OCI-LY7 (cell line): Measurements from ENCODE around the gene ABCC4. TPM values are rescaled to one million over a fixed set of nuclear protein-coding genes. Genes with fewer than 3 reads are reported as not detected.

Experiments
- BruUV-seq: library from RNA; stranded (reverse); fragments of 400-500 nt; replicated peaks from 2 replicates; lab custom pipeline; 2021; lab: Mats Ljungman, UMichigan
- CTCF ChIA-PET: fragments of 300-600 bp; sonication (Branson Sonifier 250); formaldehyde crosslinking; loops from one replicate; lab custom pipeline; 2022; ENCODE audit warnings: antibody characterized with exemption; ENCODE audit not compliant: unreplicated experiment; lab: Charles Lee
- POLR2A ChIA-PET: fragments of 300-600 bp; sonication (Branson Sonifier 250); formaldehyde crosslinking; loops from one replicate; lab custom pipeline; 2022; ENCODE audit warnings: antibody characterized with exemption; lab: Charles Lee
- DNase-seq: peaks from one replicate; pipeline ENCODE4 v3.0.0-alpha.2; 2015; ENCODE audit warnings: low spot score
- H2AFZ ChIP-seq: fragments of 200-600 bp; sonication (generic), shearing (Covaris generic); 2 replicates; pipeline ENCODE4 v1.6.1; 2014; ENCODE audit warnings: mild to moderate bottlenecking, antibody characterized with exemption, low read length, moderate library complexity
- H3K27ac ChIP-seq: fragments of 200-600 bp; sonication (generic); 2 replicates; pipeline ENCODE4 v1.5.1; 2014; ENCODE audit warnings: mixed run types, low read depth, mild to moderate bottlenecking, moderate library complexity, low read length, inconsistent platforms; ENCODE audit not compliant: poor library complexity, severe bottlenecking
- H3K36me3 ChIP-seq: fragments of 200-600 bp; sonication (generic); 2 replicates; pipeline ENCODE4 v1.6.1; 2014; ENCODE audit warnings: mild to moderate bottlenecking, antibody characterized with exemption, low read length, moderate library complexity, mixed read lengths; ENCODE audit not compliant: insufficient read depth
- H3K4me1 ChIP-seq: fragments of 200-600 bp; sonication (generic); 2 replicates; pipeline ENCODE4 v1.5.1; 2014; ENCODE audit warnings: mild to moderate bottlenecking, low read length; ENCODE audit not compliant: insufficient read depth, poor library complexity, severe bottlenecking
- H3K4me2 ChIP-seq: fragments of 200-600 bp; sonication (generic); 2 replicates; pipeline ENCODE4 v1.6.1; 2014; ENCODE audit warnings: mild to moderate bottlenecking, low read length
- H3K4me3 ChIP-seq: fragments of 200-600 bp; sonication (generic); 2 replicates; pipeline ENCODE4 v1.5.1; 2014; ENCODE audit warnings: mild to moderate bottlenecking, low read depth, low read length; ENCODE audit not compliant: poor library complexity, severe bottlenecking
- H3K79me2 ChIP-seq: fragments of 200-600 bp; sonication (generic); 2 replicates; pipeline ENCODE4 v1.6.1; 2016; ENCODE audit warnings: low read depth, mild to moderate bottlenecking, low read length, moderate library complexity, mixed read lengths; ENCODE audit not compliant: insufficient read depth
- H3K9me2 ChIP-seq: fragments of 200-600 bp; sonication (generic); 2 replicates; pipeline ENCODE4 v1.6.1; 2016; ENCODE audit warnings: mild to moderate bottlenecking, low read length, mixed read lengths; ENCODE audit not compliant: insufficient read depth
- H3K9me3 ChIP-seq: fragments of 200-600 bp; sonication (generic); 2 replicates; pipeline ENCODE4 v1.6.1; 2014; ENCODE audit warnings: mild to moderate bottlenecking, mixed run types, low read length, mixed read lengths
- H4K20me1 ChIP-seq: fragments of 200-600 bp; sonication (generic); 2 replicates; pipeline ENCODE4 v1.6.1; 2014; ENCODE audit warnings: mild to moderate bottlenecking, antibody characterized with exemption, low read length, moderate library complexity, mixed read lengths; ENCODE audit not compliant: insufficient read depth
- EZH2phosphoT487 ChIP-seq: fragments of 200-600 bp; sonication (generic); IDR thresholded peaks from 2 replicates; pipeline ENCODE4 v1.6.1; 2018; ENCODE audit warnings: low read depth, borderline replicate concordance, mild to moderate bottlenecking, mixed run types, antibody characterized with exemption, low read length, moderate library complexity, mixed read lengths
- intact Hi-C: fragments of 100-400 bp; cut with micrococcal nuclease; formaldehyde crosslinking; loops from one replicate; pipeline ENCODE4 v1.10.0; 2022; ENCODE audit not compliant: unreplicated experiment
- total RNA-seq, 2 experiments: library from RNA; depleted of rRNA in 1 of 2; stranded (reverse); fragments of >200 nt in 1 of 2; shearing (Covaris generic) in 1 of 2; gene quantifications; 2 replicates each; pipeline ENCODE4 v1.2.3, GENCODE V29; 2014 to 2022
- TF ChIP-seq, protein P1 (sequence below): fragments of 200-600 bp; sonication (generic); conservative IDR thresholded peaks from 2 replicates; pipeline ENCODE4 v1.5.1; 2014; ENCODE audit warnings: mild to moderate bottlenecking, antibody characterized with exemption, low read length, moderate library complexity, mixed read lengths

Gene ABCC4
- total RNA-seq, 2 experiments from 2014 or later, result 7.3 to 7.8 TPM

DNA sequence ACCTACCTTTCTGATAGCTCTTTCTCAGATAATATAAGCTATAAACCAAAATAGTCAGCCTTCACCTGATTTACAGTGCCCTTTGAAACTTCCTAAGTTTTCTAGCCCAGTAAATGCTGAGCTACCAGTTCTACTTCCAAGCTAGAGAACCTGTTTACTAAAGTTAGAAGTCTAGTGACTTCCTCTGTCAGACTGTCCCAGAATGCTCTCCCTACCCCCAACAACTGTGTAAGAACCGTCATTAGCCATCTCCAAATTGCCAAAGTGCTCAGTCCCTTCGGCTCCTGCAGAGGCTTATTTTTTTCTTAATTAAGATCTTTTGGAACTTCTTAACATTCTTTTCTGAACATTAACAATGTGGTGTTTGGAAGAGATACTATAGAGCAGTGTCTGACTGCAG is 3.2 kb upstream of the ABCC4 start:
- Histone ChIP-seq H3K4me3 (no peak overlapping the region), H4K20me1 (no peaks in the 10 kb centered on the region), H2AFZ (0 out of 2 replicates have a peak overlapping the region, but pooled peaks have one; percentile 19), H3K4me1 (peaks cover 27% of the 10 kb centered on the region), H3K4me2 (peak overlapping the region; percentile 32), H3K9me3 (no peaks in the 10 kb centered on the region), H3K27ac (no peak overlapping the region), H3K9me2 (no peaks in the 10 kb centered on the region), H3K36me3 (no peaks in the 10 kb centered on the region; the same call in 1 of the 2 replicates), H3K79me2 (peaks cover 6% of the 10 kb centered on the region; the same call in 1 of the 2 replicates)
- CTCF ChIA-PET, result no interaction called here
- TF ChIP-seq, protein P1, sequence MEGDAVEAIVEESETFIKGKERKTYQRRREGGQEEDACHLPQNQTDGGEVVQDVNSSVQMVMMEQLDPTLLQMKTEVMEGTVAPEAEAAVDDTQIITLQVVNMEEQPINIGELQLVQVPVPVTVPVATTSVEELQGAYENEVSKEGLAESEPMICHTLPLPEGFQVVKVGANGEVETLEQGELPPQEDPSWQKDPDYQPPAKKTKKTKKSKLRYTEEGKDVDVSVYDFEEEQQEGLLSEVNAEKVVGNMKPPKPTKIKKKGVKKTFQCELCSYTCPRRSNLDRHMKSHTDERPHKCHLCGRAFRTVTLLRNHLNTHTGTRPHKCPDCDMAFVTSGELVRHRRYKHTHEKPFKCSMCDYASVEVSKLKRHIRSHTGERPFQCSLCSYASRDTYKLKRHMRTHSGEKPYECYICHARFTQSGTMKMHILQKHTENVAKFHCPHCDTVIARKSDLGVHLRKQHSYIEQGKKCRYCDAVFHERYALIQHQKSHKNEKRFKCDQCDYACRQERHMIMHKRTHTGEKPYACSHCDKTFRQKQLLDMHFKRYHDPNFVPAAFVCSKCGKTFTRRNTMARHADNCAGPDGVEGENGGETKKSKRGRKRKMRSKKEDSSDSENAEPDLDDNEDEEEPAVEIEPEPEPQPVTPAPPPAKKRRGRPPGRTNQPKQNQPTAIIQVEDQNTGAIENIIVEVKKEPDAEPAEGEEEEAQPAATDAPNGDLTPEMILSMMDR, result no peak
- no peak for TF ChIP-seq EZH2phosphoT487
- POLR2A ChIA-PET, result no interaction called here
- intact Hi-C loops, result loop anchor here (5.0 kb wide), 3 partner anchors 78 to 98 kb away; no protein-coding TSS in a partner anchor
- no TSS peak for BruUV-seq
- DNase-seq, result peak; percentile 4

DNA sequence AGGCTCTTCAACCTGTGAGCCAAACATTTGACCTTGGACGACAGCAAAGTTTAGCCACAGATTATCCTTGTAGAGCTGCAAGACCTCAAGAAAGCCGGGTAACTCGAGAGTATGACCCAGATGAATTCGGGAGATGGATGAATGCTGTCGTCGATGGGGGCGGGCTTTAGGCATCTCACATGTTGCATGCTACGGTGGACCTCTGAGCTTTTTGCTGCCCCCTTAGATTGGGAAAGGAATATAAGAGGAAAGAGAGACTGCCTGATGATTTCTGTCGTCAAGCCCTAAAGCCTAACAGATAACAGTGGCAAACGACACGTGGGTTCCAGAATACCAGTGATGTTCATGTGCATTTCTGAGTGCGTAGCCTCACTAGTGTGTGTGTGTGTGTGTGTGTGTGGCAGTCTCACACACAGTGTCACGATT is 730 bp upstream of the ABCC4 start:
- intact Hi-C loops, result loop anchor here (2.0 to 5.0 kb wide), 4 partner anchors 80 to 111 kb away; no protein-coding TSS in a partner anchor

More for the DNA sequence above, 730 bp upstream of the ABCC4 start:
- CTCF ChIA-PET, result interaction anchor here (1.0 kb wide), 1 partner anchor 79 kb away, joined by 4 read pairs; no protein-coding TSS in a partner anchor
- no peaks in the 10 kb centered on the region; the same call in 1 of the 2 replicates for H3K36me3 ChIP-seq
- H2AFZ ChIP-seq, result peak overlapping the region; percentile 91
- peak overlapping the region; percentile 95 for H3K4me2 ChIP-seq
- H3K4me1 ChIP-seq, result peaks cover 27% of the 10 kb centered on the region
- no peak for DNase-seq
- no peak for TF ChIP-seq EZH2phosphoT487
- TF ChIP-seq, protein P1, result no peak
- no peaks in the 10 kb centered on the region for H3K9me2 ChIP-seq
- peak overlapping the region; percentile 22 for H3K27ac ChIP-seq
- H3K9me3 ChIP-seq, result no peaks in the 10 kb centered on the region
- H3K79me2 ChIP-seq, result peaks cover 6% of the 10 kb centered on the region; the same call in 1 of the 2 replicates
- H3K4me3 ChIP-seq, result peak overlapping the region; percentile 89
- no TSS peak for BruUV-seq
- POLR2A ChIA-PET, result no interaction called here
- H4K20me1 ChIP-seq, result no peaks in the 10 kb centered on the region
